HEK293T (cell line): ENCODE data around the gene PTPN11.

Experiments used
- ARNT ChIP-seq: fragments of 450-650 bp; IDR thresholded peaks from 2 replicates; pipeline ENCODE4 v1.6.1; 2017; ENCODE audit warnings: mild to moderate bottlenecking
- CTBP1 ChIP-seq: fragments of 450-650 bp; IDR thresholded peaks from 2 replicates; pipeline ENCODE4 v1.6.1; 2016; ENCODE audit warnings: borderline replicate concordance
- ELF4 ChIP-seq: fragments of 450-650 bp; IDR thresholded peaks from 2 replicates; pipeline ENCODE4 v1.6.1; 2017; ENCODE audit warnings: antibody characterized with exemption
- FOXM1 ChIP-seq: fragments of 450-650 bp; IDR thresholded peaks from 2 replicates; pipeline ENCODE4 v1.6.1; 2017; ENCODE audit warnings: mild to moderate bottlenecking, borderline replicate concordance
- HDGF ChIP-seq: fragments of 450-650 bp; IDR thresholded peaks from 2 replicates; pipeline ENCODE4 v1.6.1; 2017; ENCODE audit warnings: antibody characterized with exemption, borderline replicate concordance
- NFRKB ChIP-seq: fragments of 450-650 bp; IDR thresholded peaks from 2 replicates; pipeline ENCODE4 v1.6.1; 2016; ENCODE audit warnings: mild to moderate bottlenecking, moderate library complexity
- SP1 ChIP-seq: fragments of 450-650 bp; IDR thresholded peaks from 2 replicates; pipeline ENCODE4 v1.6.1; 2017
- SUZ12 ChIP-seq: fragments of 450-650 bp; IDR thresholded peaks from 2 replicates; pipeline ENCODE4 v1.6.1; 2016; ENCODE audit warnings: mild to moderate bottlenecking
- TARDBP ChIP-seq: fragments of 450-650 bp; IDR thresholded peaks from 2 replicates; pipeline ENCODE4 v1.6.1; 2016
- ZNF384 ChIP-seq: fragments of 450-650 bp; IDR thresholded peaks from 2 replicates; pipeline ENCODE4 v1.6.1; 2016

DNA sequence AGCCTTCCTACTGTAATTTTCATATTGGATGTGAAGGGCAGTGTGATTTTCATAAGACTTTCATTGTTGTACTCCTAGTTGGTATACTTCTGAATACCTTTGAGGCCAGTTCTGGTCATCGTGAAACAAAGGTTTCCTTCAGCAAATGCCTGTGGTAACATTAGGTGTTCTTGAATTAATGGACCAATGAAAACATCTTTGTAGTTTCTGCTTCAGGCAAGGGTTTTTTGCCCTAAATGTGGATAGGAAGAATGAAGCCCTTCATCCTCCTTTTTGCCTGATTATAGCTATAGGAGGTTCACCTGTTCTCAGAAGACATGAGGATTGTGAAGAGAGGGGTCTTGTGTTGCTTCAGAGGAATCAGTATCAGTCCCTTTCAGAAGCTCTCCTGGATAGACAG, 60.7 kb downstream of the PTPN11 start:
- no peak for TF ChIP-seq ARNT
- TF ChIP-seq FOXM1 = no peak
- no peak for TF ChIP-seq ZNF384
- no peak for TF ChIP-seq SUZ12
- TF ChIP-seq CTBP1 = no peak
- no peak for TF ChIP-seq ELF4
- no peak for TF ChIP-seq SP1
- TF ChIP-seq NFRKB = no peak
- TF ChIP-seq HDGF = no peak
- no peak for TF ChIP-seq TARDBP
